Esophagus squamous epithelium (tissue), 4 donors: ENCODE results near the gene GCM1.

ENCODE experiments used
- POLR2A ChIP-seq, 4 donors: fragments of 450-650 bp; IDR thresholded peaks; one replicate each; pipeline ENCODE4 v1.6.1; 2017; ENCODE audit warnings: antibody characterized with exemption in 4 of 4, mild to moderate bottlenecking in 4 of 4, moderate library complexity in 3 of 4
- TF ChIP-seq, protein P1 (sequence below), 6 experiments: fragments of 450-650 bp in 4 of 6; fragments of 200-600 bp in 2 of 6; sonication (generic) in 2 of 6; IDR thresholded peaks; one replicate each; pipeline ENCODE4 v1.5.1; 2016 to 2019; ENCODE audit warnings: antibody characterized with exemption in 6 of 6, mild to moderate bottlenecking in 4 of 6, moderate library complexity in 4 of 6

GRCh38 chr6:53142810-53143209 lies 5.8 kb downstream of the GCM1 start:
- TF ChIP-seq, protein P1, sequence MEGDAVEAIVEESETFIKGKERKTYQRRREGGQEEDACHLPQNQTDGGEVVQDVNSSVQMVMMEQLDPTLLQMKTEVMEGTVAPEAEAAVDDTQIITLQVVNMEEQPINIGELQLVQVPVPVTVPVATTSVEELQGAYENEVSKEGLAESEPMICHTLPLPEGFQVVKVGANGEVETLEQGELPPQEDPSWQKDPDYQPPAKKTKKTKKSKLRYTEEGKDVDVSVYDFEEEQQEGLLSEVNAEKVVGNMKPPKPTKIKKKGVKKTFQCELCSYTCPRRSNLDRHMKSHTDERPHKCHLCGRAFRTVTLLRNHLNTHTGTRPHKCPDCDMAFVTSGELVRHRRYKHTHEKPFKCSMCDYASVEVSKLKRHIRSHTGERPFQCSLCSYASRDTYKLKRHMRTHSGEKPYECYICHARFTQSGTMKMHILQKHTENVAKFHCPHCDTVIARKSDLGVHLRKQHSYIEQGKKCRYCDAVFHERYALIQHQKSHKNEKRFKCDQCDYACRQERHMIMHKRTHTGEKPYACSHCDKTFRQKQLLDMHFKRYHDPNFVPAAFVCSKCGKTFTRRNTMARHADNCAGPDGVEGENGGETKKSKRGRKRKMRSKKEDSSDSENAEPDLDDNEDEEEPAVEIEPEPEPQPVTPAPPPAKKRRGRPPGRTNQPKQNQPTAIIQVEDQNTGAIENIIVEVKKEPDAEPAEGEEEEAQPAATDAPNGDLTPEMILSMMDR (IDR thresholded peaks at IDR 0.05) = no peak
- TF ChIP-seq POLR2A (IDR thresholded peaks at IDR 0.05) = no peak
